AG04449 (cell line): Measurements from ENCODE around the gene OPN1LW.

Source experiments
- CTCF ChIA-PET: fragments of 350-600 bp; formaldehyde crosslinking; extraction: SDS; loops from one replicate; lab custom pipeline; 2021; ENCODE audit warnings: antibody characterized with exemption; lab: Yijun Ruan, JAX
- POLR2A ChIA-PET: fragments of 400-600, 350-600 bp; formaldehyde crosslinking; extraction: SDS; loops from one replicate; lab custom pipeline; 2020; ENCODE audit warnings: antibody characterized with exemption, inconsistent platforms; lab: Yijun Ruan, JAX
- DNase-seq: peaks from one replicate; pipeline ENCODE4 v3.0.0-alpha.2; 2010; ENCODE audit warnings: low read depth, low spot score
- H3K4me3 ChIP-seq: 2 replicates; pipeline ENCODE4 v1.5.1; 2011; ENCODE audit warnings: low read depth, mild to moderate bottlenecking, control low read depth, low read length
- TF ChIP-seq, protein P1 (sequence below): IDR thresholded peaks from one replicate; pipeline ENCODE4 v1.5.1; 2011; ENCODE audit warnings: mild to moderate bottlenecking, moderate library complexity, low read length, control low read depth, inconsistent platforms; ENCODE audit not compliant: insufficient read depth; ENCODE audit errors: missing control alignments

Gene OPN1LW

DNA sequence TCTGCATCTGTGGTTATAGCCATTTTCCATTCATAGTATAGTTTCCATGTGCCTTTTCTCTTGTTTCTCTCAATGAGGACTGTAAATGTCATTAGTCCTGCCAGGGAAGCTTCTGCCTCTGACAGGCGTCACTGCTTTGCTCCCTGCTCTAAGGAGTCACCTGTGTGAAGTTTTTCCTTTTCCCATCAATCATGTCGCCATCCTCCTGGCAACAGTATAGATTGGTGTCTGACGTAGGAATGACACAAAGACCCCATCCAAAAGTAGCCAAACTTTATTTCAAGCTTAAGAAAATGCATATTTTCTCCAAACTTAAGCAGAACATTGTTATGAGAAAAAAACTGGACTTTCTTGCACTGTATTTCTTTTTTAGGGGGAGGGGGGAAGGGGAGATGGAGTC, 23.5 kb upstream of the OPN1LW start:
- no peak for DNase-seq
- ChIA-PET POLR2A (no interaction called here), CTCF (interaction anchor here (0.6 kb wide), 1 partner anchor 366 kb away, joined by 3 read pairs; no protein-coding TSS in a partner anchor)
- no peak overlapping the region for H3K4me3 ChIP-seq
- TF ChIP-seq, protein P1, sequence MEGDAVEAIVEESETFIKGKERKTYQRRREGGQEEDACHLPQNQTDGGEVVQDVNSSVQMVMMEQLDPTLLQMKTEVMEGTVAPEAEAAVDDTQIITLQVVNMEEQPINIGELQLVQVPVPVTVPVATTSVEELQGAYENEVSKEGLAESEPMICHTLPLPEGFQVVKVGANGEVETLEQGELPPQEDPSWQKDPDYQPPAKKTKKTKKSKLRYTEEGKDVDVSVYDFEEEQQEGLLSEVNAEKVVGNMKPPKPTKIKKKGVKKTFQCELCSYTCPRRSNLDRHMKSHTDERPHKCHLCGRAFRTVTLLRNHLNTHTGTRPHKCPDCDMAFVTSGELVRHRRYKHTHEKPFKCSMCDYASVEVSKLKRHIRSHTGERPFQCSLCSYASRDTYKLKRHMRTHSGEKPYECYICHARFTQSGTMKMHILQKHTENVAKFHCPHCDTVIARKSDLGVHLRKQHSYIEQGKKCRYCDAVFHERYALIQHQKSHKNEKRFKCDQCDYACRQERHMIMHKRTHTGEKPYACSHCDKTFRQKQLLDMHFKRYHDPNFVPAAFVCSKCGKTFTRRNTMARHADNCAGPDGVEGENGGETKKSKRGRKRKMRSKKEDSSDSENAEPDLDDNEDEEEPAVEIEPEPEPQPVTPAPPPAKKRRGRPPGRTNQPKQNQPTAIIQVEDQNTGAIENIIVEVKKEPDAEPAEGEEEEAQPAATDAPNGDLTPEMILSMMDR: no peak

DNA sequence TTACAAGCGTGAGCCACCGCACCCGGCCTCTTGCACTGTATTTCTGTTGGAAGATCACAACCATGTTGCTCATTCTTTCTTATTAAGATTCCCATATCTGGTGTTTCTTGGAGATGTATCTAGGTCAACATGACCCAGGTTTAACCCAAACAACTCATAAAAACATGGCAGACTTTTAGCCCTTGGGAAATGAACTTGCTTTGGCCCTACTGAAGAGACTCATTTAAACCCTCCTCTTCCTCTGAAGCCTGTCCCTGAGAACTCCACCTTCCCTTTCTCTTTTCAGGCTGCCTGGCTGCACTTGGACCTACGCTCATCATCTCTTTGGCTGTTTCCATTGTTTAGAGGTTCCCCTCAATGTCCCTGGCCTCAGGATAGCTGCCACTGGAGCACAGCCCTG, 22.8 kb upstream of the OPN1LW start:
- ChIA-PET CTCF (no interaction called here), POLR2A (no interaction called here)
- H3K4me3 ChIP-seq: no peak overlapping the region
- no peak for DNase-seq
- TF ChIP-seq, protein P1: no peak

DNA sequence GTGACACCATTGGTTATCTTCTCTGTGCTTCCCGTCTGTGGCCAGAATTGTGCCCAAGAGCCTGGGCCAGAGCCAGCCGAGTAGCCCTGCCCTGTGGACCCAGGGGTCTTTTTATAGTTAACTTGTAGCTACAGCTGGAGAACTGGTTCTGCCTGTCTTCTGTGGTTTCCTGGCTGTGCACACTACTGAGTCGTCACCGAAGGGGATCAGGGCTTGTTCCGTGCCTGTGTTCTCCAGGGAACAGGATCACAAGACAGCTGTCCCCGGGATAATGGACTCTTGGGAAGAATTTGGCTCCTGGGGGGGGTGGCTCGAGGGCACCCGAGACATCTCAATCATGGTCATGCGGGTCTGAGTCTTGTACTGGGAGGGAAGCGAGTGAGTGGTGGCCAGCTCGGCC, 22.1 kb upstream of the OPN1LW start:
- no peak for DNase-seq
- TF ChIP-seq, protein P1: no peak
- POLR2A ChIA-PET: no interaction called here
- no peak overlapping the region for H3K4me3 ChIP-seq
- CTCF ChIA-PET: no interaction called here

DNA sequence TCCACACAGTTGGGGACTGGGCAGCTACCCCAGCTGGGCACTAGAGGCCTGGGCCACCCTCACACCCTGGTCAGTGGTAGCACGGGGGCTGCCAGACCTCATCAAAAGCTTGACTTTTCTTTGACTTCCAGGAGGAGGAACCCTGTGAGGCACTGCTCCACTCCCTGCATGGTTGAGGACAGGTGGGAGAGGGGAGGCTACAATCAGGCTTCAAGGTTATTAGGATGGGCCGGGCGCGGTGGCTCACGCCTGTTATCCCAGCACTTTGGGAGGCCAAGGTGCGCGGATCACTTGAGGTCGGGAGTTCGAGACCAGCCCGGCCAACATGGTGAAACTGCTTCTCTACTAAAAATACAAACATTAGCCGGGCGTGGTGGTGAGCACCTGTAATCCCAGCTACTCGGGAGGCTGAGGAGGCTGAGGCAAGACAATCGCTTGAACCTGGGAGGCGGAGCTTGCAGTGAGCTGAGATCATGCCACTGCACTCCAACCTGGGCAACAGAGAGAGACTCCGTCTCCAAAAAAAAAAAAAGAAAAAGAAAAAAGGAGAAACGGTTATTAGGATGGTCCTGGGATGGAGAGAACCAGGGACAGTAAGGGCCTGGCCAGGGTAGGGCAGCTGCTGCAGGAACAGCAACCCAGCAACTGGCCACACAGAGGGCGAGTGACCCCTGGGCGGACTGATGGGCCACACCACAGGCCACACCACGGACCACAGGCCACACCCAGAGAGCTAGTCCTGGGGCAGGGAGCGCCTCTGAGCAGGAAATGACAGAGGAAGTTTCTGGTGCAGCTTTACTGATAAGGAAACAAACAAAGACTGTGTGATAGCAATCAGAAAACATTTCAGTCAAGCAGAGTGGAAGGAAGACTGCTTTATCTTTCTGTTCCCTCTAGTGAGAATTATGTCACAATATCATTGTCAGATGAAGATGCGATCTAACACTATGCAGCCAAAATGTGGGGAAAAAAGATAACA, 20.5 kb upstream of the OPN1LW start:
- ChIA-PET POLR2A (no interaction called here), CTCF (interaction anchor here (1.3 kb wide), 1 partner anchor 14 kb away, joined by 3 read pairs; no protein-coding TSS in a partner anchor)
- H3K4me3 ChIP-seq: no peak overlapping the region
- no peak for DNase-seq
- TF ChIP-seq, protein P1: no peak

DNA sequence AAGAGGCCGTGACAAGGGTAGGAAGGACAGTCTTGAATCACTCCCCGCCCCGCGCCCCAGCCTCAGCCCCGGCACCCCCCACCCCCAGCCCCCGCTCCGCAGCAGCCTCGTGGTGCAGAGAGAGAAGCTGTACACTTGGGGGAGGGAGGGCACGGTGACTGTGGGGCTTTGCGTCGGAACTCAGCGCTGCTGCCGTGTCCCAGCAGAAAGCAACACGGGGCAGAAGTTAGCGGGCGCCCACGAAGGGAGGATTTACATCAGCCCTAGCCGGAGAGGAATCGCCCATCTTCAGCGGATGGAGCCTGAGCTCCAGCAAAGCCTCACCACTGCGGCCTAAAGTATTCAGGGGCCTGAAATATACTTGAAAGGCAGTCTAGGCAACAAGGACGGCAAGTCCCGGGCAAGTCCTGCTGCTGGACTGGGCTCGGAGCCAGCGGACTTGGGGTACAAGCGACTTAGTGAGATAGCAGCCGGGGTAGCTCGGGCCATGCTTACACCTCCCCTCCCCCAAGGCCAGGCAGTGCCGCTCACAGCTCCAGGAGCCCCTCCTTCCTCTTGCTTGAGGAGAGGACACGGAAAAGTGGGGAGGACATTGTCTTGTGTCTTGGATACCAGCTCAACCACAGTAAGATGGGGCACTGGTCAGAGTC, 18.5 kb upstream of the OPN1LW start:
- TF ChIP-seq, protein P1: no peak
- POLR2A ChIA-PET: no interaction called here
- DNase-seq: no peak
- no peak overlapping the region for H3K4me3 ChIP-seq
- CTCF ChIA-PET: no interaction called here

DNA sequence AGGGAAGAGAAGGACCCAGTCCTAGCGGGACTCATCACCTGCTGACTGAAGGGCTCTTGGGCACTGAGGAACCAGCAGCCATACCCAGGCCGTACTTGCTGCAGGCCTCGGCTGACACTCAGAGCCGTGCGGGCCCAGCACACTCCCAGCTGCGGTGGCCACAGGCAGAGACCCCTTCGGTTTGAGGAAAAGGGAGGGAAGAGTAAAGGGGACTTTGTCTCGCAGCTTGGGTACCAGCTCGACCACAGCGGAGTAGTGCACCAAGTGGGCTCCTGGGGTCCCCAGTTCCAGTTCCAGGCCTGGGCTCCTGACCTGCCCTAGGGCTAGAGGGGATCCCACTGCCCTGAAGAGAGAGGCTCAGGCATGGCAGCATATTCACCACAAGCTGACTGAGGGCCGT, 17.9 kb upstream of the OPN1LW start:
- ChIA-PET CTCF (no interaction called here), POLR2A (no interaction called here)
- no peak overlapping the region for H3K4me3 ChIP-seq
- TF ChIP-seq, protein P1: no peak
- DNase-seq: no peak
